AG09319 (cell line): ENCODE measurements around the gene GIGYF2.
A peak's percentile ranks its signal among the peaks of the same experiment; 100 is the strongest.
"Not testable (repeated sequence)": the region's sequence is repeated elsewhere in the genome, so short reads cannot be mapped to it uniquely, and the experiment has no call there.

ENCODE experiments used
- DNase-seq: peaks from one replicate; pipeline ENCODE4 v3.0.0-alpha.2; 2010; ENCODE audit warnings: low read depth; ENCODE audit errors: extremely low read depth
- TF ChIP-seq, protein P1 (sequence below): IDR thresholded peaks from 2 replicates; pipeline ENCODE4 v1.5.1; 2011; ENCODE audit warnings: low read depth, mild to moderate bottlenecking, inconsistent platforms, low read length, moderate library complexity

The GIGYF2 gene

DNA sequence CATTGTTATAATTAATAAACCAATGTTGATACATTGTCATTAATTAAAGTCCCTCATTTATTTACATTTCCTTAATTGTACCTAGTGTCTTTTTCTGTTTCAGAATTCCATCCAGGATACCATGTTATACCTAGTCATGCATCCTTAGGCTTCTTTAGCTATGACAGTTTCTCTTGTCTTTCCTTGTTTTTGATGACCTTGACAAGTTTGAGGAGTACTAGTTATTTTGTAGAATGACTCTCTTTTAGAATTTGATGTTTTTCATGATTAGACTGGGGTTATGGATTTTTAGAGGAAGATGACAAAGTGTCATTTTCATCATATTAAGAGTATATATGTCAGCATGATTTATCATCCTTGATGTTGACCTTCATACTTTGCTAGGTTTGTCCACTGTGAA is 16.4 kb downstream of the GIGYF2 start:
- no peak for DNase-seq
- TF ChIP-seq, protein P1, sequence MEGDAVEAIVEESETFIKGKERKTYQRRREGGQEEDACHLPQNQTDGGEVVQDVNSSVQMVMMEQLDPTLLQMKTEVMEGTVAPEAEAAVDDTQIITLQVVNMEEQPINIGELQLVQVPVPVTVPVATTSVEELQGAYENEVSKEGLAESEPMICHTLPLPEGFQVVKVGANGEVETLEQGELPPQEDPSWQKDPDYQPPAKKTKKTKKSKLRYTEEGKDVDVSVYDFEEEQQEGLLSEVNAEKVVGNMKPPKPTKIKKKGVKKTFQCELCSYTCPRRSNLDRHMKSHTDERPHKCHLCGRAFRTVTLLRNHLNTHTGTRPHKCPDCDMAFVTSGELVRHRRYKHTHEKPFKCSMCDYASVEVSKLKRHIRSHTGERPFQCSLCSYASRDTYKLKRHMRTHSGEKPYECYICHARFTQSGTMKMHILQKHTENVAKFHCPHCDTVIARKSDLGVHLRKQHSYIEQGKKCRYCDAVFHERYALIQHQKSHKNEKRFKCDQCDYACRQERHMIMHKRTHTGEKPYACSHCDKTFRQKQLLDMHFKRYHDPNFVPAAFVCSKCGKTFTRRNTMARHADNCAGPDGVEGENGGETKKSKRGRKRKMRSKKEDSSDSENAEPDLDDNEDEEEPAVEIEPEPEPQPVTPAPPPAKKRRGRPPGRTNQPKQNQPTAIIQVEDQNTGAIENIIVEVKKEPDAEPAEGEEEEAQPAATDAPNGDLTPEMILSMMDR, result no peak

DNA sequence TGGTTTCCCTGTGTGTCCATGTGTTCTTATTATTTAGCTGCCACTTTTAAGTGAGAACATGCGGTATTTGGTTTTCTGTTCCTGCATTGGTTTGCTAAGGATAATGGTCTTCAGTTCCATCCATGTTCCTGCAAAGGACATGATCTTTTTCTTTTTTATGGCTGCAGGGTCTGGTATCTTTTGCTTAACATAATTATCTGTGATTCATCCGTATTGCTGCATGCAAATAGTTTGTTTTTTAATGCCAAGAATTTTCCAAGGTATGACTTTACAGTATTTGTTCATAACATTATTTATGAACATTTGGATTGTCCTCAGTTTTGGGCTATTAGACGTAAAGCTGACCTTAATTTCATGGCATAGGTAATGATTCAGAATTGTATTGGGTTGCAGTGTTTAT is 17.8 kb downstream of the GIGYF2 start:
- TF ChIP-seq, protein P1, result no peak
- no peak for DNase-seq

DNA sequence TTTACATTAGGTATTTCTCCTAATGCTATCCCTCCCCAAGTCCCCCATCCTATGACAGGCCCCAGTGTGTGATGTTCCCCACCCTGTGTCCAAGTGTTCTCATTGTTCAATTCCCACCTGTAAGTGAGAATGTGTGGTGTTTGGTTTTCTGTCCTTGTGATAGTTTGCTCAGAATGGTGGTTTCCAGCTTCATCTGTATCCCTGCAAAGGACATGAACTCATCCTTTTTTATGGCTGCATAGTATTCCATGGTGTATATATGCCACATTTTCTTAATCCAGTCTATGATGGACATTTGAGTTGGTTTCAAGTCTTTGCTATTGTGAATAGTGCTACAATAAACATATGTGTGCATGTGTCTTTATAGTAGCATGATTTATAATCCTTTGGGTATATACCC is 22.9 kb downstream of the GIGYF2 start:
- DNase-seq, result not testable (repeated sequence)

DNA sequence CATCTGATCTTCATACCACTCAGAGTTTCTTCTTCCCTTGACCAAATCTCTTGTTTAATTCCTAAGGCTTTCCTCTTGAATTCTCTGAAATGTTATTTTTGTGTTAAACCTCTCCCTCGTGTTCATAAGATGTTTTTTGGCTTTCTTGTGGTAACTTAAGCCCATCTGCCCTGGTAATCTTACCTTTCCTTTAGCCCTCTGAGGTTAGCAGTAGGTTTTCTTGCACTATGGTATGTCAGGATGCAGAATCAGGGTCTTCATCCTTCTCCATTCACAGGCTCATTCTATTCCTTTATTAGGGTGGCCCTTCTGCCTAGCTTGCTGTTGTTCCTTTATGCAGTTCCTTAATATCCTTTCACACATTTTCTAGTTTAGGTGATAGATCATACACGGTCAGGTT is 24.1 kb downstream of the GIGYF2 start:
- TF ChIP-seq, protein P1, result no peak
- DNase-seq, result no peak

DNA sequence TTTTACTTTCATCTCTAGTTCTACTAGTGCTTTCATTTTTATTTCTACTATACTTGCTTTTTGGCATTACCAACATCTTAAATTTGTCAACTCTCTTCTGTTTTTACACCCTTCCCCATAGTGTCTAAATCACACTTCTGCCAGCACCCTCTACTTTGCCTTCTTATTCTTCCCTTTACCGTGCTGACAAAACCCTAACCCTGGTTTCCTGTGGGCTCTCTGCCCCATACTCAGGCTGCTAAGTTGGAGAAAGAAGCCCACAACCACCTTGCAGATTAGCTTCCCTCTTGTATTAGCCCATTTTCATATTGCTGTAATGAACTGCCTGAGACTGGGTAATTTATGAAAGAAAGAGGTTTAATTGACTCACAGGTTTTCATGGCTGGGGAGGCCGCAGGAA is 24.8 kb downstream of the GIGYF2 start:
- DNase-seq, result no peak
- TF ChIP-seq, protein P1, result no peak

DNA sequence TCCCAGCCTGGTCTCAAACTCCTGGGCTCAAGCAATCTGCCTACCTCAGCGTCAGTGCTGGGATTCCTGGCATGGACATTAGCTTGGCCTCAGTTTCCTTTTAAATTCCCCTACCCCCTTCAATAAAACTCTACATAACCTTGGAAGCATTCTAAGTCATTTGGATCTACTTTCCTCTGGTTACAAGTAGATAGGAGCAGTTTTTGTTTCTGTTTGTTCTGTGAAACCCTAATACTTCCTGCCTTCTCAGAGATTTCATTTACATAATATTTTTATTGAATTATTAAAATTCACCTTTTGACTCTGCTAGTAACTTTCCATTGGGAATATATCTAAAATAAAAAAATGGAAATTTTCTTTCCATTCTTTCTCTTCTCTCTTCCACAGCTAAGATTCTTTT is 25.9 kb downstream of the GIGYF2 start:
- TF ChIP-seq, protein P1, result no peak
- no peak for DNase-seq

DNA sequence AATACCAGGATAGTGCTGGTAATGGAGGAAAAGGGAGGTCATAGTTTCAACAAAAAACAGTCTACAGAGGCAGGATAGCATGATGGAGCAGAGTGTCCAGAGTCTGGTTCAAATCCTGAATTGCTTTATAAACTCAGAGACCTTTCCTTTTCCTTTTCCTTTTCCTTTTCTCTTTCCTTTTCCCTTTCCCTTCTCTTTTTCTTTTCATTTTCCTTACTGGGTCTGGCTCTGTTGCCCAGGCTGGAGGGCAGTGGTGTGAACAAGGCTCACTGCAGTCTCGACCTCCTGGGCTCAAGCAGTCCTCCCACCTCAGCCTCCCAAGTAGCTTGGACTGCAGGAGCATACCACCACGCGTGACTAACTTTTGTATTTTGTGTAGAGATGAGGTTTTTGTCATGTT is 31.7 kb downstream of the GIGYF2 start:
- DNase-seq, result no peak
- TF ChIP-seq, protein P1, result no peak

DNA sequence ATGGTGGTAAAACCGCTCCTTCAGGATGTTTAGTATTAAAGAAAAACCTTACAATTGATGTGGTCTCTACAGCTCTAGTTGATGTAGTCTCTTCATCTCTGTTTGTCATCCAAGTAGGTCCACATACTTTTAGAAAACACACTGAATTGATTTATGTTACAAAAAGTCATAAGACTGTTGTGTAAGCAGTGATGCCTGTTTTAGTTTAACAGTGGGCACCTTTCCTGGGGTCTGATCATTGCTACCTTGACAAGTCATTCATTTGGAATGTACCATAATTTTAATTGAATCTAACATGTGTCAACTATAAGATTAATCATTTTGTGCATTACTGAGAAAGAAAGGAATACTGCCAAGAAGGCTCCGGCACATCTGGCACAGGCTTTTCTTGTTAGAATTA is 34.3 kb downstream of the GIGYF2 start:
- DNase-seq, result peak; percentile 11
- TF ChIP-seq, protein P1, result no peak
